Osteocyte (in vitro differentiated cells): Measurements from ENCODE around the gene SYNGR2. TPM values are rescaled to one million over a fixed set of nuclear protein-coding genes. Genes with fewer than 3 reads are reported as not detected.

Source experiments
- DNase-seq: peaks from one replicate; pipeline ENCODE4 v3.0.0; 2021; ENCODE audit warnings: mixed read lengths; ENCODE audit not compliant: unreplicated experiment; ENCODE audit errors: extremely low spot score
- H3K27ac Mint-ChIP-seq: one replicate; pipeline ENCODE4 v1.8.0; 2021; ENCODE audit warnings: mild to moderate bottlenecking, mixed read lengths; ENCODE audit not compliant: unreplicated experiment
- H3K27me3 Mint-ChIP-seq: one replicate; pipeline ENCODE4 v1.8.0; 2021; ENCODE audit warnings: mixed read lengths; ENCODE audit not compliant: unreplicated experiment
- H3K36me3 Mint-ChIP-seq: one replicate; pipeline ENCODE4 v1.8.0; 2021; ENCODE audit warnings: mixed read lengths; ENCODE audit not compliant: unreplicated experiment
- H3K4me1 Mint-ChIP-seq: one replicate; pipeline ENCODE4 v1.8.0; 2021; ENCODE audit warnings: mixed read lengths; ENCODE audit not compliant: unreplicated experiment
- H3K4me3 Mint-ChIP-seq: one replicate; pipeline ENCODE4 v1.8.0; 2021; ENCODE audit warnings: mild to moderate bottlenecking, moderate library complexity, mixed read lengths; ENCODE audit not compliant: unreplicated experiment
- H3K9me3 Mint-ChIP-seq: one replicate; pipeline ENCODE4 v1.8.0; 2021; ENCODE audit warnings: mixed read lengths; ENCODE audit not compliant: unreplicated experiment
- total RNA-seq: library from RNA; stranded (reverse); gene quantifications from 2 replicates; pipeline ENCODE4 v1.2.1, GENCODE V29; 2021
- TF ChIP-seq, protein P1 (sequence below): fragments of 200-600 bp; sonication (generic); IDR thresholded peaks from 2 replicates; pipeline ENCODE4 v1.5.0; 2021; ENCODE audit warnings: antibody characterized with exemption, mild to moderate bottlenecking, moderate library complexity

Gene SYNGR2
- total RNA-seq, 1 donor from 2014 or later: 43.2 TPM

DNA sequence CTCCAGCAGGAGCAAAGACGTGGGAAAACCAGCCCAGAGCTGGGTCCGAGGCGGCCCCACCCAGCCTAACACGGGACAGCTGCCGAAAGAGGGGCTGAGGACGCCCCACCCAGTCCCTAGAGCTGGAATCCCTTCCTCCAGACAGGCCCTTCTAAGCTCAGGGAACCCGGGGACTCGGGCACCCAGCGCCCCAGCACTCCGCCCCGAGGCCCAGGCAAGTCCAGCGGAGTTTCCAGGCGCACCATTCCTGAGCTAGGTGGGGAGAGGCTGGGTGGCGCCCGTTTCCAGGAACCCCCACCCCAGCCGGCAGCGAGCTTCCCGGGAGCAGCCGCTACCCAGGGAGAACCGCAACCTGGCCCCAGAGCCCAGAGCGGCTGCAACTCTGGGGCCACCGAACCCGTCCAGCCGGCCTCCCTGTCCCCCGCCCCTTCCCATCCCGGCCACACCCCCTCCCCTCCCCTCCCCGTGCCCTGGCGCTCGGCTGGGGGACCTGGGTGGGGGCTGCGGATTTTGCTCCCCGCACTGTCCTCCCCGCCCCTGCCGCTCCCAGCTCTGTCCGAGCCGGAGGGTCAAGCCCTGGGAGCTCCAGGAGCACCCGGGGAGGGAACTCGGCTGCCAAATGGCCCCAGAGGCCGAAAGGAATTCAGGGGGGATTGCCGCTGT, 40.4 kb upstream of the SYNGR2 start:
- TF ChIP-seq, protein P1, sequence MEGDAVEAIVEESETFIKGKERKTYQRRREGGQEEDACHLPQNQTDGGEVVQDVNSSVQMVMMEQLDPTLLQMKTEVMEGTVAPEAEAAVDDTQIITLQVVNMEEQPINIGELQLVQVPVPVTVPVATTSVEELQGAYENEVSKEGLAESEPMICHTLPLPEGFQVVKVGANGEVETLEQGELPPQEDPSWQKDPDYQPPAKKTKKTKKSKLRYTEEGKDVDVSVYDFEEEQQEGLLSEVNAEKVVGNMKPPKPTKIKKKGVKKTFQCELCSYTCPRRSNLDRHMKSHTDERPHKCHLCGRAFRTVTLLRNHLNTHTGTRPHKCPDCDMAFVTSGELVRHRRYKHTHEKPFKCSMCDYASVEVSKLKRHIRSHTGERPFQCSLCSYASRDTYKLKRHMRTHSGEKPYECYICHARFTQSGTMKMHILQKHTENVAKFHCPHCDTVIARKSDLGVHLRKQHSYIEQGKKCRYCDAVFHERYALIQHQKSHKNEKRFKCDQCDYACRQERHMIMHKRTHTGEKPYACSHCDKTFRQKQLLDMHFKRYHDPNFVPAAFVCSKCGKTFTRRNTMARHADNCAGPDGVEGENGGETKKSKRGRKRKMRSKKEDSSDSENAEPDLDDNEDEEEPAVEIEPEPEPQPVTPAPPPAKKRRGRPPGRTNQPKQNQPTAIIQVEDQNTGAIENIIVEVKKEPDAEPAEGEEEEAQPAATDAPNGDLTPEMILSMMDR: no peak
- DNase-seq: no peak
- no peaks in the 10 kb centered on the region for H3K27me3 Mint-ChIP-seq
- H3K27ac Mint-ChIP-seq: peak overlapping the region; percentile 66
- no peaks in the 10 kb centered on the region for H3K9me3 Mint-ChIP-seq
- peaks cover 36% of the 10 kb centered on the region for H3K4me1 Mint-ChIP-seq
- peak overlapping the region; percentile 81 for H3K4me3 Mint-ChIP-seq
- H3K36me3 Mint-ChIP-seq: peaks cover 2% of the 10 kb centered on the region

DNA sequence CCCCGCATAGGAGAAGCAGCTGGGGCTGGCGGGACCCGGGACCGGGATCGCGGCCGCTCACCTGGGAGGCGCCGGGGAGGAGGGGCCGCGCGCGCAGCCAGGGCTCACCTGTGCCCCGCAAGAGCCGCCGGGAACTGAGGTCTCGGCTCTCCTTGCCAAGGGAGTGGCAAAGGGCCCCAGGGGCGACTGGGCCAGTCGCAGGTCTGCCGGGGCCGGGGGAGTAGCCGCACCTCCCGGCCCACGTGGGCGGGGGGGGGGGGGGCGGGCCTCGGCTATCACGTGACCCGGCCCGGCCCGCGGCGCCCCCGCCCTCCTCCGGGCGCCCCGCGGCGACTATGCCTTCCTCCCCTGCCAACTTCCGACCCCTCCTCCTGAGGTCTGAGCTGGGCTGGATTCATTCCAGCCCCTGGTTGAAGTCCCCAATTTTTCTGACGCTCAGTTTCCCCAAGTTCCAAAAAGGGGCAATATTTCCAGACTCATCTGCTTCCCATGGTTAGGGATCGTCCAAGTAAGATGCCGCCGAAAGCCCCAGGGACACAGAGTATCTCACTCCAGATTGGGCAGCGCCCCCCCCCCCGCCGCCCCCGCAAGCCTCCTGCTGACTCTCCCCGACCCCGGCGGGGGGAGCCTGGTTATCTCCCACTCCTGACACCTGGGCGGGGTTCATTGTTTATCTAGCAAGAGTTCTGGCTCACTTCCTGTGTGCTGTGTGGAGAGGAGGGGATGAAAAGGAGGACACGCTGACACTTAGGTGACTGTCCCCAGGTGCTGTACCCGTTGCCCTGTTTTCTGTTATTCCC, 39.6 kb upstream of the SYNGR2 start, which contains the start of gene TMC6:
Gene TMC6, minus strand, starts transcription at position 205 of the 800 bp plus-strand sequence. CDS start 1,923 bp downstream, outside the sequence.
- no peaks in the 10 kb centered on the region for H3K27me3 Mint-ChIP-seq

DNA sequence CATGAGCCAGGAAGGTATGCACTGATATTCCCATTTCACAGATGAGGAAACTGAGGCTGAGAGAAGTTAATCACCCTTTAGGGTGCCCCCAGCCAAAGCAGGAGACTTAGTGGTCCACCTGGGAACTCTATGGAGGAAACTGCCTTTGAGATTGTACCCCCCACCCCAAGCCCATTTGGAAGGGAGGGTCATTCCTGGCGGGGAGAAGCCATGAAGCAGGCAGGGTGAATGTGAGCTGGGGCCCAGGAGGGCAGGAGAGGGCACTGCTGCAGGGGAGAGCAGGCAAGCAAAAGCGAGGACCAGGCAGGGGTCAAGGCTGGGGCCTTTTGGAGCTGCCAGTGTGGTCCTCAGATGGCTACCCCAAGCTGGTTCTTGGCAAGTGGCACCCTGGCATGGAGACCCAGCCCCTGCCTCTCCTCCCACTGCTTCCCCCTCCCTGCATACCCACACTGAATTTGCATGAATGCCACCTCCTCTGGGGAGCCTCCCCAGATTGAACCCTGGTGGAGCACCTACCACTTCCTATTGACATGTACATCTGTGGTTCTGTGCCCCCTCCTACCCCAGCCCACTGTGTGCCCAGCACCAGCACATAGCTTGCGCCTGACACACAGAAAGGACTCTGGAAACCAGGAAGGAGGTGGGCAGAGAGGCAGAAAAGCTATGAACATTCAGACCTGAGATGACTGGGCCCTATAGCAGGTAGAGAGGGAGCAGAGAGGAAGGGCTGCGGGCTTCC, 38.9 kb upstream of the SYNGR2 start:
- TF ChIP-seq, protein P1: no peak
- Mint-ChIP-seq H3K4me1 (peaks cover 35% of the 10 kb centered on the region), H3K27me3 (no peaks in the 10 kb centered on the region), H3K36me3 (no peaks in the 10 kb centered on the region), H3K4me3 (peak overlapping the region; percentile 87), H3K27ac (peak overlapping the region; percentile 47), H3K9me3 (no peaks in the 10 kb centered on the region)
- no peak for DNase-seq

More for the DNA sequence above, 39.6 kb upstream of the SYNGR2 start, which contains the start of gene TMC6:
- no peak for DNase-seq
- Mint-ChIP-seq H3K36me3 (peaks cover 1% of the 10 kb centered on the region), H3K4me1 (peaks cover 36% of the 10 kb centered on the region), H3K27ac (peak within 1 kb of the TSS; percentile 66), H3K4me3 (peak within 1 kb of the TSS; percentile 87), H3K9me3 (no peaks in the 10 kb centered on the region)
- TF ChIP-seq, protein P1: no peak

DNA sequence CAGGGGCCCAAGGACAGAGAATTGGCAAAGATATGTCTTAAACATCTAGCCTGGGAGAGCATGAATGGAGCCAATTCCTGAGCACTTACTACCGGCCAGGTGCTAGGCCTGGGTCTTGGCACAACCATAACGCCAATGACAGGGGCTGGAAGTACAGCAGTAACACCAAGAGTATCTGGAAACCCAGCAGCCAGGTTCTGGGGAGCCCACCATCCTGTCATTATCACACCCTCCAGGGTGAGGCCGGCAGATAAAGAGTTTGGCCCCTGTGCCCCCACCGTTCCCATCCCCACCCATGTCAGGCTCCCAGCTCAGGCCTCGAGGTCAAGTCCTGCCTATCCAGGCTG, 38.3 kb upstream of the SYNGR2 start:
- no peaks in the 10 kb centered on the region for H3K36me3 Mint-ChIP-seq
- DNase-seq: no peak
- TF ChIP-seq, protein P1: no peak
- H3K9me3 Mint-ChIP-seq: no peaks in the 10 kb centered on the region
- no peak overlapping the region for H3K4me3 Mint-ChIP-seq
- H3K4me1 Mint-ChIP-seq: peaks cover 35% of the 10 kb centered on the region
- H3K27ac Mint-ChIP-seq: peak overlapping the region; percentile 47
- H3K27me3 Mint-ChIP-seq: no peaks in the 10 kb centered on the region
